ENCODE measurements around the gene CD37. TPM values are rescaled to one million over a fixed set of nuclear protein-coding genes. Genes with fewer than 3 reads are reported as not detected.
"Not testable (repeated sequence)": the region's sequence is repeated elsewhere in the genome, so short reads cannot be mapped to it uniquely, and the experiment has no call there.

The CD37 gene
- total RNA-seq, 1 experiment from 2014 or later, result not detected

DNA sequence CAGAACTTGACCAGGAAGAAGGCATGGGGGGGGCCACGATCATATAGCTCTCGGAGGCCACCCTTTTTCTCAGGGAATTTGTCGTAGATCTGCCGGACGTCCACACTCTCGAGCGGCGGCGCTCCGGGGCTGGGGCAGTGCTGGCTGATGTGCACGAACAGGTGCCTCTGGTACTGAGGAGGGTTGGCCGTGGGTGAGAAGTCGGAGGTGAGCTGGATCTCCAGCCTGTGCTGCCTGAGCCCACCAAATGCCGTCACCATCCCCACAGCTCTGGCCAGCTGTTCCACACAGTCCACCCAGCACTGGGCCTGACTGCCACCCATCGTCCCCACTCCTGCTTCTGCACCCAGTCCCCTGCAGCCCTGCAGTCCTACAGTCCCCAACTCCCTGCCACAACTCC lies 12.0 kb downstream of the CD37 start:
- no peak for DNase-seq (ENCODE audit: low read depth)

DNA sequence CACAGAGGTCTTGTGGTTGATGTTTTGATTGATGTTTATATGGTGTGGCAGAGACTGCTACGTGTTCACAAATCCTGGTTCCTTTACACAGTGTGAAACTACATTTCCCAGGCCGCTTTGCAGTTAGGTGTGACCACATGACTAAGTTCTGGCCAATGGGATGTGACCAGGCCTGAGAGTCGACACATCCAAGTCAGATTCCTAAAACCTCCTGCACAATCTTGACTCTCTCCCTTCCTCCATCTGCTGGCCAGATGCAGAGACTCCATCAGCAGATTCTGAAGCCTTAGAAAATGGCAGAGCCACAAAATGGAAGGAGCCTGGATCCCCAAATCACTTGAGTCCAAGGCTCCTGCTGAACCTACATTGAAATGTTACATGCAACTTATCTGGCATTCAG lies 12.6 kb downstream of the CD37 start:
- peak; percentile 58 for DNase-seq (ENCODE audit: low read depth)

DNA sequence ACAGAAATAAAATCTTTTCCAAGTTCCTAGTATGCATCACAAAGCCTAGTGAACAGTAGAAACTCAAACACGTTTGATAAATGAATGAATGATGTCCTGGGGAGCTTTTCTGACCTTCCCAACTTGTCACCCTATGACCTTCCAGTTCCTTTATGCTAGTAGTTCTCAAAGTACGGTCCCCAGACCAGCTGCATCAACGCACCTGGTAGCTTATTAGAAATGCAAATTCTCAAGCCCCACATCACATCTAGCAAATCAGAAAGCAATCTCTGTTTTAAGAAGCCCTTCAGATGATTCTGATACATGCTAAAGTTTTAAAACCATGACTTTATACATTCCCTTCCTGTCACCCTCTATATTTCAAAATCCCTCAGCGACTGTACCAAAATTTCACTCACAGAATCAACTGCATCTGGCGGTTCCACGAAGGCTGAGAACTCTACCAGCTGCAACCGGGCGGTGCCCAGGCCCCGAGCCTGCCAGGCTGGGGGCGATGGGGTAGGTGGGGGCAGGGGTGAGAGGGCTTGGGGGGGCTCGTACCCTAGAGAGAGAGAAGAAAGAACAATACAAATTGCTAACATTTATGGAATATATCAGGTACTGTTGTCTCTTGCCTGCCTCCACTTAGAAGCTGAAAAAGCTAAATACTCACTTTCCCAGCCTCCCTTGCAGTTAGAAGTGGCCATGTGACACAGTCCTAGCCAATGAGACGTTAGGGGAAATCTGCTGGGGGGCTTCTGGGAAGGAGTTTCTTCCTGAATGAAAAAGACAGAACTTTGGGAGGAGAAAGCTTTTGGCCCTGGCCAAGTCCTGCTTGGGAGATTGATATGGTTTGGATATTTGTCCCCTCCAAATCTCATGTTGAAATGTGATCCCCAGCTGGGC lies 13.3 kb downstream of the CD37 start:
- no peak for DNase-seq (ENCODE audit: low read depth)

DNA sequence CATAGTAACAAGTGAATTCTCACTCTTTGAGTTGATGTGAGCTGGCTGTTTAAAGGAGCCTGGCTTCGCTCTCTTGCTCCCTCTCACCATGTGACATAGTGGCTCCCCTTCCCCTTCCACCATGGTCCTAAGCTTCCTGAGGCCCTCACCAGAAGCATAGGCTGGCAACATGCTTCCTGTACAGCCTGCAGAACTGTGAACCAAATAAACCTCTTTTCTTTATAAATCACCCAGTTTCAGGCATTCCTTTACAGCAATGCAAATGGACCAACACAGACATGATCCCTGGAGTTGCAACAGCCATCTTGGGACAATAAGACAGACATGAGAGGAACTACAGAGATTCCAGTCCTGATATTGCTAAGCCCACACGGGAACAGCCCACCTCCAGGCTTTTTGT lies 14.4 kb downstream of the CD37 start:
- no peak for DNase-seq (ENCODE audit: low read depth)

DNA sequence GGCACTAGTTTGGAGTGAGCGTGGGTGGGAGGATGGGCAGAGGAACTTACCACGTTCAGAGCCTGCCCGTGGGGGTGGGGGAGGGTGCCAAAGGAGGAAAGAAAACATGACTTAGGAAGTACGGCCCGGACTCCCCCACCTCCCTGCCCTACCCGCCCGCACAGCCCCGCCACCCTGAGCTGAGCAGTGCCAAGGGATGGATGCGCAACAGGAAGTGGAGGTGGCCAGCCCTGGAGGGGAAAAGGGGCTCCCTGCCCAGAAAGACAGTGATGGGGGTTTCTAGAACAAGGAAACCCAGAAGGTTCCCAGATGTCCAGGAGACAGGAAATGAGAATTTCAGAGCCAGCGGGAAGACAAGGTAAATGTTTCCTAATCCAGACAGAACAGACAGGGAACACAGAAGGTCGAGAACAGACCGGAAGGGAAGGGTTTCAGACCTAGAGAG lies 20.7 kb downstream of the CD37 start:
- DNase-seq (ENCODE audit: low read depth), result no peak

DNA sequence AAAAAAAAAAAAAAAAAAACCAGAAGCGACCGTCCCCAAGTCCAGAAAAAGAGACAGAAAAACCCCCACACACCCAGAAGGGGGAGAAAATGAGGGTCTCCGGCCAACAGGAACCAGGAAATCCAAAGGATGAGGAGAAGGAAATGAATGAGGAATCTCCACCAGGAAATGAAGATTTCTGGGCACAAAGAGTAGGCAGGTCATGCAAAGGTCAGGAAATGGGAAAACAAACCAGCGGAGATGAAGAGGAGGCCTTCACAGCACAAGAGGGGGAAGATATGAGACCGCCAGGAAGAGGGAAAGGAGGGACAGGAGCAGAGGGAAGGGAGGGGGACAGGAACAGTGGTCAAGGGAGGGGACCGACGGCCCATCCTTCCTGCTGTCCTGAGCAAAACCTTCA lies 21.2 kb downstream of the CD37 start:
- DNase-seq (ENCODE audit: low read depth), result no peak

DNA sequence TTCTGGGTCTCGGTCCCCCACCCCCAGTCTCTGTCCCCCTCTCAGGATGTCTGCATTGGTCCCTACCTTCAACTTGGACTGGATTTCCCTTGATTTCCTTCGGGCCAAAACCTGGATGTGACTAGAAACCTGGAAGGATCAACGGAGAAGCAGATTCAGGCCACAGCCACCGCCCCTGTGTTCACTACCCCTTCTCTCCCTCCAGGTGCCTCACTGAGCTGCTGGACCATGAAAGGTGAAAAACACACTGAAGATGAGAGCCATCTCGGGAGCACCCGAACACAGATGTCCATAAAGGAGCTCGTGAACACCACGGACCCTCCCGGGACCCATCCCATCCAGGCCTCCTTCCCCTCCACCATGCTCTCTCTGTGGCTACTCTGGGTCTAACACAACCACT lies 22.0 kb downstream of the CD37 start:
- DNase-seq (ENCODE audit: low read depth), result no peak

DNA sequence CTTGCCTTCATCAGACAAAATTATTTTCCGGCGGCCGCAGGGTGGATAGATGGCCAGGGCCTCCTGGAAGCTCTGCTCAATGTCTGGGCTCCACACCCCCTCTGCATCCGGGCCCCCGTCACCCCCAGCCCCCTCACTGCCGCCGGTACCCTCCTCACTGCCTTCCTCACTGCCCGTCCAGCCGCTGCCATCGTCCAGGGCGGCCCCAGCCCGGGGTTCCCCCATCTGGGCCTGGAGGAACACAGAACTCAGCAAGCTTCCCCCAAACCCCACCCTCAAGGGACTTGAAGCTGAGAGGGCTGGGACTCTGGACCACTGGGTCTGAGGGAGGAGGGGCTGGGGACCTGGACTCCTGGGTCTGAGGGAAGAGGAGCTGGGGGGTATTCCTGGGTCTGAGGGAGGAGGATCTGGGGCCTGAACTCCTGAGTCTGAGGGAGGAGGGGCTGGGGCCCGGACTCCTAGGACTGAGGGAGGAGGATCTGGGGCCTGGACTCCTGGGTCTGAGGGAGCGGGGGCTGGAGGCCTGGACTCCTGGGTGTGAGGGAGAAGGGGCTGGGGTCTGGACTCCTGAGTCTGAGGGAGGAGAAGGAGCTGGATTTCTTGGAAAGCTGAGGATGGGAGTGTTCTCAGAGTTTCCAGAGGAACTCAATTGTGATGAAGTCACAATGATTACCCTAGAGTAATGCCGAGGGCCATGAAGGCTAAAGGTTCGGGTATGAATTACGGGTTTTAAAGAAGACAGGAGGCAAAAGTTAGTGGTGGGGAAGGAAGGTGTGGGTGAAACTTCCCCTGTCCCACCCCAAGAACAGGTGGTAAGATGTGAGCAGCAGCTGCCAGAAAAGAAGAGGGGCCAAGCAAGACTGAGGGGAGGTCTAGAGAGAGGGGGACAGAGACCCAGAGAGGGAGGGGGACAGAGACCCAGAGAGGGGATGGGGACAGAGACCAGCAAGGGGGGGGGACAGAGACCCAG lies 24.9 kb downstream of the CD37 start:
- no peak for DNase-seq (ENCODE audit: low read depth)

DNA sequence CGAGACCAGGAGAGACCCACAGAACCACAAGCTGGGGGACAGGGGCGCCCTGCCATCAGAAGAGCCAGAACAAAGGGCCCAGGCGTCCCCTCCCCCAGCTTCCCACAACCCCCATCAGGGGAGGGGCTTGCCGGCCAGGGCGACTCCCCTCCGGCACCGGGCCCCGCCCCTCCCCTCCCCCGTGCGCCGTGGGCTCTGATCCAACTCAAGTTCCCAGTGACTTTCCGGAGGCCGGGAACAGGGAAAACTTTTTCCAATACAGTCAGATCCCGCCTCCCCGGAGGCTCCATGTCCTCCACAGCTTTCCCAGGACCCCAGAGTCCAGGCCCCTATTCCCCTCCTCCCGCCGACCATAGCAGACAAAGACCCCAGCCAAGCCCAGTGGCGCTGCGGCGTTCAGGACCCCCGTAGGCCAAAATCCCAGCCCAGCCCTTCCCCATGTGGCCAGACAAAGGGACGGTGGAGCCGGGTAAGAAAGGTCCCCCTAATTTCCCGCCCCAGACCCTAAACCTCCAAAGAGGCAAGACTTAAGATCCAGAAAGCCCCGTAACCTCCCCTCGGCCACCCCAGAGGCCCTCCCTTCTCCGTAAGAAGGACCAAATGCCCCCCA lies 26.3 kb downstream of the CD37 start:
- DNase-seq (ENCODE audit: low read depth), result peak; percentile 83

DNA sequence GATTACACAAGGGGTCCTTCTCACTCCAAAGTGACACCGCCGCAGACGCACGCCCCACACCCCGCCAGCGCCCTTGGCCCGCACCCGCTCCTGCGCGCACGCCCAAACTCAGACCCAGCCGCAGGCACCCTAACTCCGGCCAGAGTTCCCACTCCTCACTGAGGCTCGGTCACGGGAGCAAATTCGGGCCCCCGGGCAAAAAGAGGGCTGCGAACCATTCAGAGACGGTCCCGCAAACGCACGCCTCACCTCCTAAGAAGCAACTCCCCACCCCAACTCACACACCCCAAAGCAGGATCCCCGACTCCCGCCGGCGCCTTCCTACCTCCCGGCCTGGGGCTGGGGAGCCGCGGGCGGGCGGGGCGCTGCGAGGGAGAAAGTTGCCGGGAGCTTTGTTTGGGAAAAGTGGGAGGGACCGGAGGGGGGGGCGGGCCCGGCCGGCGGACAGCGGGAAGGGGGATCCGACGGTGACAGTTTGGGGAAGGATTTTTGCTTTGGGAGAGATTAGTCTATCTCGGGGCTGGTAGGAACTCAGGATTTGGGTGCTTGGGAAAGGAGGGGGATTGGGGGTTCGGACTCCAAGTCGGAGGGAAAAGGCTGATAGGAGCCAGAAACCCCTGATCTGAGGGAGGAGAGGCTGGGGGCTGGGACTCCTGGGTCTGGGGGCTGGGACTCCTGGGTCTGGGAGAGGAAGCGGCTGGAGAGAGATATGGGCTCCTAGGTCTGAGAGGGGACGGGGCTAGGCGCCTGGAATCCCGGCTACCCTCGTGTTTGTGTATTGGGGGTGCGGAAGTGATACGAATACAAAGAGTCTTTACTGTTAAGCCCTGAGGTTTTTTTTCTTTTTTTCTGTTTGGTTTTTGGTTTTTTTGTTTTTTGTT lies 27.1 kb downstream of the CD37 start, which contains the start of gene TEAD2:
Gene TEAD2, minus strand, starts transcription at position 369 of the 881 bp plus-strand sequence. CDS start 2,341 bp downstream, outside the sequence.
- DNase-seq (ENCODE audit: low read depth), result peak; percentile 78

DNA sequence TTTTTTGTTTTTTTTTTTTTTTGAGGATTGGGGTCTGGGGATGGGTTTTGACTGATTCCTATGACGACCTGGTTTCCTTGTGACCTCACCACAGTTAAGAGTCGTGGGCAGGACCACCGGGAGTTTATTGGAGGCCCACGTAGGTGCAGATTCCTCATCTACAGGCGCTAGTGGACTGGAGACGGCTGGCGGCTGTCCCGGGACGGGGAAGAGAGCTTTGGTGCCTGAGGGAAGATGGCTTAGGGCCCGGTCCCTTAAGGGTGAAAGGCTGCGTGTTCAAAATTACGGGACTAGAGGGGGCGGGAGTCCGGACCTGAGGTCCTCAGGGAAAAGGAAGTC lies 27.7 kb downstream of the CD37 start:
- peak; percentile 57 for DNase-seq (ENCODE audit: low read depth)

DNA sequence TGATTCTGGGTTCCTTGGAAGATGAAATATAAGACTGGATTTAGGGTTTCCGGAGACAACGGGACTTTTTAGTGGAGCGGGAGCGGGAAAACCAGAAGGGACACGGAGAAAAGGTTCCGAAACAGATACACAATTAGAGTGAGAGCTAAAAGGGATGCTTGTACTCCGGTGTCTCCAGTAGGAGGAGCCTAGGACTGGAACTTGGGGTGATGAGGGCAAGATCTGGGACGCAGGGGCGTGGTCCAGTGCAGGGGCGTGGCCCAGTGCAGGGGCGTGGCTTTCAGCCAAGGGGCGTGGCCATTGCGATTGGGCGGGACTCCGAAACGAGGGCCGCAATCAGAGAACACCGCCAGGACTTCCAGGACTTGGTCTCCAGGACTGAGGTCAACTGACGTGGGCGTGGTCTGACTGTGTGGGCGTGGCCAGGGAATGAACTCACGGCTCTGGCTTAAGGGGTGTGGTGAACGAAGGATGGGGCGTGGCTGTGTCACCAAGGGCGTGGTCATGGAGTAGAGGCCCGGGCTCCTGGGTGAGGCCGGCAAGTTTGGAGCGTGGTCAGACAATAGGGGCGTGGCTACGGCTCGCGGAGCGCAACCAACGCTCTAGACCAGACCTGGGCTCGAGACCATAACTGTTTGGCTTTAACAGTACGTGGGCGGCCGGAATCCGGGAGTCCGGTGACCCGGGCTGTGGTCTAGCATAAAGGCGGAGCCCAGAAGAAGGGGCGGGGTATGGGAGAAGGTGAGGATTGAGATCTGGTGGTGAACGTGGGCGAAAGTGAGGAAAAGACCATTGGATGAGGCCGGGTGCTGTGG lies 28.3 kb downstream of the CD37 start, which contains the start of gene DKKL1:
Gene DKKL1, plus strand, starts transcription at position 610 of the 815 bp plus-strand sequence. Its CDS starts 122 bp downstream, at position 732.
- DNase-seq (ENCODE audit: low read depth), result peak; percentile 100

DNA sequence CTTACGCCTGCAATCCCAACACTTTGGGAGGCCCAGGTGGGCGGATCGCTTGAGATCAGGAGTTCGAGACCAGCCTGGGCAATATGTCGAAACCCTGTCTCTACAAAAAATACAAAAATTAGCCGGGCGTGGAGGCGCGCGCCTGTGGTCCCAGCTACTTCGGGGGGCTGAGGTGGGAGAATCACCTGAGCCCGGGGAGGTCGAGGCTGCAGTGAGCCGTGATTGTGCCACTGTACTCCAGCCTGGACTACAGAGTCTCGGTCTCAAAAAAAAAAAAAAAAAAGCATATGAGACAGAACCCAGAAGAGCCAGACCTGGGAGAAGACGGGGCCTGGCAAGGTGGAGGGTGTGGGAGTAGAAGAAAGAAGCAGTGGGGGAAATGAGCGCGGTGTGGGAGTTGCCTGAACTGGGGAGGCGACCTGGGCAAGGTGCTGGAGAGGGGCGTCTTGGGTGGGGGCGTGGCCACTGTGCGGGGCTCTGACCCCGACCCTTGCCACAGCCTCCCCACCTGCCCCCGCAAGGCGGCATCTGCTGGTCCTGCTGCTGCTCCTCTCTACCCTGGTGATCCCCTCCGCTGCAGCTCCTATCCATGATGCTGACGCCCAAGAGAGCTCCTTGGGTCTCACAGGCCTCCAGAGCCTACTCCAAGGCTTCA lies 29.0 kb downstream of the CD37 start:
- no peak for DNase-seq (ENCODE audit: low read depth)

DNA sequence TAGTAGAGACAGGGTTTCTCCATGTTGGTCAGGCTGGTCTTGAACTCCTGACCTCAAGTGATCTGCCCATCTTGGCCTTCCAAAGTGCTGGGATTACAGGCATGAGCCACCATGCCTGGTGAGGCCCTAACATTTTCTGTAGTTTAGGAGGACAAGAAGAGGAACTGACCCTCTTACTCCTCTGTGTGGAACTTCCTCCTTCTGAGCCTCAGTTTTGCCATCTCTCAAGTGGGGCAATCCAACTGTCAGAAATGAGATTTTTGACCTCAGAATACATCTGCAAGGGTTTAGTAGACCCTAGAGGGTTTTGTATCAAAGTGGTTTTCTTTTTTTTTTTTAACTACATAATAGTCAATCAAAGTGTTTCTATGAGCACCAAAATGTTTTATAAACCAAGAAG lies 30.9 kb downstream of the CD37 start:
- DNase-seq (ENCODE audit: low read depth), result no peak

DNA sequence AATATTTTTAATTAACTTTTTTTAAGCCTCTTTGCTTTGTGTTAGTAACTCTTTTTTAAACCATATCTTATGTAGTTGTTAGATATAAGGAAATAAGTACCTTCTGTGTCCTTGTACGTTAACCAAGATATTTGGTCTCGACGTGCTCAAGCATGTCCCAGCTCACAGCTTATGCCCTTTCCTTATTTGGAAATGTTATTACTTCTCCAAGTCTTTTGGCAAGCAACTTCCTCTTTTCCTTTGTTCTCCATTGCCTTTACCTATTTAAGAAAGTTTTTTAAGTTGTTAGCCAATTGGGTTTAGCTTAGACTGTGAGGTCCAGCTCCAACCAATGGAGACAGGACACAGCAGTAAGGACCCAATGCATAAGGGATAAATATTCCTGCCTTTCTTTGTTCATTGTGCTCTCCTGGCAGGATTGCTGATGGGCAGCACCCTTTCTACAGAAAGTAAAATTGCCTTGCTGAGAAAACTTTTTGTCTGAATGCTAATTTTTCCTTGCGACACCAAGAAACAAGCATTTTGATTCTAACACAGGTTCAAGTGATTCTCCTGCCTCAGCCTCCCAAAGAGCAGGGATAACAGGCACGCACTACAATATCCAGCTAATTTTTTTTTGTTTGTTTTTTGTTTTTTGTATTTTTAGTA lies 33.6 kb downstream of the CD37 start:
- DNase-seq (ENCODE audit: low read depth), result no peak

DNA sequence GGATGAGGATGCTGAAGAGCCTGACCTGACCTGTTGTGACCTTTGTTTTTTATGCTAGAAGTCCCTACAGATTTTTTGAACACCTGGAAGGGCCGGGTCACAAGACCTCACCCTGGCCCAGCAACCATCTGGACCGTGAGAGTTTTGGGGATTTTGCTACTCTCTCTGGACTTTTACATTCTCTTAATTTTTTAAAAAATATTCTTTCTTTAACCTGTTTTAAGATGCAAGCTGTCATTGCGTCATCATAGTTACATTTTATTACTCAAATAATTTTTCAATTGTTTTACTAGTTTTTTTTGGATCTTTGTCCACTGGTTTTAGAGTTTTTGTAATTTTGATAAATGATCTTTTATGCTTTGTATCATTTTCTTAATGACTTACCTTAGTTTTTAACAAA lies 36.0 kb downstream of the CD37 start:
- DNase-seq (ENCODE audit: low read depth), result no peak

DNA sequence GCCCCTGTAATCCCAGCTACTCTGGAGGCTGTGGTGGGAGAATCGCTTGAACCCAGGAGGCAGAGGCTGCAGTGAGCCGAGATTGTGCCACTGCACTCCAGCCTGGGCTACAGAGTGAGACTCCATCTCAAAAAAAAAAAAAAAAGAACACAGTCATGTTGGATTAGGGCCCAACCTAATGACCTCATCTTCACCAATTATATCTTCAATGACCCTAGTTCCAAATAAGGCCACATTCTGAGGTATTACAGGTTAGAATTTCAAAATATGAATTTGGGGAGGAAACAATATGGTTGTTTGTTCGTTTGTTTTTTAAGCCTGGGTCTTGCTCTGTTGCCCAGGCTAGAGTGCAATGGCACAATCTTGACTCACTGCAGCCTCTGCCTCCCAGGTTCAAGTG lies 38.0 kb downstream of the CD37 start:
- not testable (repeated sequence) for DNase-seq (ENCODE audit: low read depth)

DNA sequence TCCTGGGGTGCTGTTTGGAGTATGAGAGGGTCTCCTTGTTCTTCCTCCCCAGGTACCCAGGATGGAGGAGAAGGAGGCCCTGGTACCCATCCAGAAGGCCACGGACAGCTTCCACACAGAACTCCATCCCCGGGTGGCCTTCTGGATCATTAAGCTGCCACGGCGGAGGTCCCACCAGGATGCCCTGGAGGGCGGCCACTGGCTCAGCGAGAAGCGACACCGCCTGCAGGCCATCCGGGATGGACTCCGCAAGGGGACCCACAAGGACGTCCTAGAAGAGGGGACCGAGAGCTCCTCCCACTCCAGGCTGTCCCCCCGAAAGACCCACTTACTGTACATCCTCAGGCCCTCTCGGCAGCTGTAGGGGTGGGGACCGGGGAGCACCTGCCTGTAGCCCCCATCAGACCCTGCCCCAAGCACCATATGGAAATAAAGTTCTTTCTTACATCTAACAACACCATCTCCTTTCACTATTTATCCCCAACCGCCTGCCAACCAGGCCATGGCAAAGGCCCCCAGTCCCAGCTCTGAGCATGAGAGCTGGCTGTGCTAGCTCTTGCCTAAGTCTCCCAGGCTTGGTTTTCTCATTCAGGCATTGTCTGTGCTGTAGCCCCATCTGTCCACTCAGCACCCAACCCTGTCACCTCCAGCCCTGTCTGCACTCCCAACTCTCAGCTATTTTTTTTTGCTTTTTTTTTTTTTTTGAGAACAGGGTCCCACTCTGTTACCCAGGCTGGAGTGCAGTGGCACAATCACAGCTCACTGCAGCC lies 39.6 kb downstream of the CD37 start:
- DNase-seq (ENCODE audit: low read depth), result no peak

All from Daoy (cell line).